HEK293T (cell line): ENCODE results near the gene PSKH1.

ENCODE experiments used
- ARNT ChIP-seq: fragments of 450-650 bp; IDR thresholded peaks from 2 replicates; pipeline ENCODE4 v1.6.1; 2017; ENCODE audit warnings: mild to moderate bottlenecking
- BHLHE40 ChIP-seq: fragments of 450-650 bp; IDR thresholded peaks from 2 replicates; pipeline ENCODE4 v1.6.1; 2016; ENCODE audit warnings: mild to moderate bottlenecking, moderate library complexity, borderline replicate concordance
- CTBP1 ChIP-seq: fragments of 450-650 bp; IDR thresholded peaks from 2 replicates; pipeline ENCODE4 v1.6.1; 2016; ENCODE audit warnings: borderline replicate concordance
- ELF4 ChIP-seq: fragments of 450-650 bp; IDR thresholded peaks from 2 replicates; pipeline ENCODE4 v1.6.1; 2017; ENCODE audit warnings: antibody characterized with exemption
- FOXA1 ChIP-seq: fragments of 450-650 bp; IDR thresholded peaks from 2 replicates; pipeline ENCODE4 v1.6.1; 2016; ENCODE audit warnings: mild to moderate bottlenecking
- FOXK2 ChIP-seq: fragments of 450-650 bp; IDR thresholded peaks from 2 replicates; pipeline ENCODE4 v1.6.1; 2016; ENCODE audit warnings: mild to moderate bottlenecking
- FOXM1 ChIP-seq: fragments of 450-650 bp; IDR thresholded peaks from 2 replicates; pipeline ENCODE4 v1.6.1; 2017; ENCODE audit warnings: mild to moderate bottlenecking, borderline replicate concordance
- HDGF ChIP-seq: fragments of 450-650 bp; IDR thresholded peaks from 2 replicates; pipeline ENCODE4 v1.6.1; 2017; ENCODE audit warnings: antibody characterized with exemption, borderline replicate concordance
- L3MBTL2 ChIP-seq: fragments of 450-650 bp; conservative IDR thresholded peaks from 2 replicates; pipeline ENCODE4 v1.6.1; 2016; ENCODE audit warnings: mild to moderate bottlenecking
- LEF1 ChIP-seq: fragments of 450-650 bp; IDR thresholded peaks from 2 replicates; pipeline ENCODE4 v1.6.1; 2017; ENCODE audit warnings: mild to moderate bottlenecking, borderline replicate concordance
- SP1 ChIP-seq: fragments of 450-650 bp; IDR thresholded peaks from 2 replicates; pipeline ENCODE4 v1.6.1; 2017
- SUZ12 ChIP-seq: fragments of 450-650 bp; IDR thresholded peaks from 2 replicates; pipeline ENCODE4 v1.6.1; 2016; ENCODE audit warnings: mild to moderate bottlenecking
- TARDBP ChIP-seq: fragments of 450-650 bp; IDR thresholded peaks from 2 replicates; pipeline ENCODE4 v1.6.1; 2016

- TF ChIP-seq FOXK2 (no peak), BHLHE40 (no peak), L3MBTL2 (no peak), FOXM1 (no peak), LEF1 (no peak), SP1 (no peak), ARNT (no peak), ELF4 (no peak), SUZ12 (no peak), TARDBP (no peak), HDGF (no peak), FOXA1 (no peak), CTBP1 (no peak)
Measured at GRCh38 chr16:67967958-67968399, 74.9 kb downstream of the PSKH1 start.
